Stimulated activated CD8-positive, alpha-beta memory T cell treated with anti-CD3 and anti-CD28 coated beads, Interleukin-4, amount 100 ng/mL, for 4 hours (primary cell): ENCODE measurements around the gene UPK3BL1.
"Not testable (repeated sequence)": the region's sequence is repeated elsewhere in the genome, so short reads cannot be mapped to it uniquely, and the experiment has no call there.

Experiments used
- DNase-seq, 2 donors: peaks; one replicate each; pipeline ENCODE4 v3.0.0-alpha.2; 2020; ENCODE audit warnings: low read depth in 2 of 2, low spot score in 1 of 2

UPK3BL1 gene

GRCh38 chr7:102589857-102590256 is 52.7 kb downstream of the UPK3BL1 start:
- not testable (repeated sequence) for DNase-seq
